Ectodermal cell (in vitro differentiated cells): ENCODE data around the gene SYNPO2.
"Not testable (repeated sequence)": the region's sequence is repeated elsewhere in the genome, so short reads cannot be mapped to it uniquely, and the experiment has no call there.

Experiments
- H3K27ac ChIP-seq: 2 replicates; pipeline ENCODE4 v1.7.0; 2013; ENCODE audit warnings: mild to moderate bottlenecking, low read depth, low read length; ENCODE audit not compliant: insufficient read depth, poor library complexity, severe bottlenecking
- H3K27me3 ChIP-seq: 2 replicates; pipeline ENCODE4 v1.7.0; 2013; ENCODE audit warnings: mild to moderate bottlenecking, low read length; ENCODE audit not compliant: insufficient read depth, control insufficient read depth, poor library complexity, severe bottlenecking
- H3K36me3 ChIP-seq: one replicate; pipeline ENCODE4 v1.7.0; 2013; ENCODE audit warnings: low read length; ENCODE audit not compliant: control insufficient read depth, insufficient read depth
- H3K4me1 ChIP-seq: one replicate; pipeline ENCODE4 v1.7.0; 2013; ENCODE audit warnings: low read length; ENCODE audit not compliant: control insufficient read depth, insufficient read depth
- H3K4me3 ChIP-seq: 2 replicates; pipeline ENCODE4 v1.7.0; 2013; ENCODE audit warnings: low read depth, low read length, control low read depth; ENCODE audit not compliant: insufficient read depth
- H3K9me3 ChIP-seq: 2 replicates; pipeline ENCODE4 v1.7.0; 2013; ENCODE audit warnings: mild to moderate bottlenecking, low read length, moderate library complexity; ENCODE audit not compliant: control insufficient read depth
- WGBS, 2 experiments: methylation state at CpG; one replicate each; pipeline ENCODE4 v1.1.7; 2013; ENCODE audit warnings: missing lambda C conversion rate in 2 of 2; 5-methylcytosine and 5-hydroxymethylcytosine counted together

Gene SYNPO2

GRCh38 chr4:119010221-119010620 is 121.6 kb downstream of the SYNPO2 start:
- not testable (repeated sequence) for H3K27me3 ChIP-seq, H3K9me3 ChIP-seq

DNA sequence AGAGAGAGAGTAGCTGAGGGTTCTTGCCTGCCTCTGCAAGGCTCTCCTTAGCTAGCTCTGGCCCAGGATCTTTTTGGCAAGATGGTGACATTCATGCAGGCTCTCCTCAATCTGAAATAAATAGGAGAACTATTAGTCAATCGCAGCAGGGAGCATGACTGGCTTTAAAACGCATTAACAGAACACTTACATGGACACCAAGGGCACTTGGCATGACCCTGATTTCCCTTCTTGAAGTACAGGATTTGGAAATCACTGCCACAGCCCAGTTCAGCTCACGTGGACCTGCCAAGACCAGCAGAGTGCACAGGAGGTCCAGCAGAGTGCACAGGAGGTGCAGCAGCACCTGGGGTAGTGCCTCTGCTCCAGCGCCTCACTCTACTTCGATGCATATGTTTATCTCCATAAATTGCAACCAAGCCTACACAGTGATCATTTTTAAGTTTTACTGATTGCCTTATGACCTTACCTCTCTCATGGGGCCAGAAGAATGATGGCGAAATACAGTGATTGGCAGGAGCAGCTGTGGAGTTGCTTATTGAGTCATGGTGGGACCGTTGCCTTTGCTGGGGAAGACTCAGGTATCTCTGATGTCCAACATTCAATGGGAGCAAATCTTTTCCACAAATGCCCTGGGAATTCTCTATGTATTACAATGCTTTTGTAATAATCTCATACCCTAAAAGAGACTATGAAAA is 122.4 kb downstream of the SYNPO2 start:
- H3K27me3 ChIP-seq, result no peaks in the 10 kb centered on the region
- H3K9me3 ChIP-seq, result no peaks in the 10 kb centered on the region
- H3K4me1 ChIP-seq, result no peaks in the 10 kb centered on the region
- no peak overlapping the region for H3K27ac ChIP-seq
- 90 to 94% methylated on average over 7 of the region's 7 CpGs for WGBS, 2 experiments
- H3K36me3 ChIP-seq, result no peaks in the 10 kb centered on the region
- no peak overlapping the region for H3K4me3 ChIP-seq

More at GRCh38 chr4:119010221-119010620, 121.6 kb downstream of the SYNPO2 start:
- not testable (repeated sequence) for H3K27ac ChIP-seq, H3K4me3 ChIP-seq, H3K4me1 ChIP-seq, H3K36me3 ChIP-seq
- 90 to 91% methylated on average over 2 of the region's 2 CpGs for WGBS, 2 experiments

GRCh38 chr4:119011607-119011988 is 122.9 kb downstream of the SYNPO2 start:
- Histone ChIP-seq H3K9me3 (no peaks in the 10 kb centered on the region), H3K36me3 (no peaks in the 10 kb centered on the region), H3K4me1 (no peaks in the 10 kb centered on the region), H3K4me3 (no peak overlapping the region), H3K27me3 (no peaks in the 10 kb centered on the region), H3K27ac (no peak overlapping the region)
- WGBS, 2 experiments, result 89 to 100% methylated on average over 1 of the region's 1 CpG

DNA sequence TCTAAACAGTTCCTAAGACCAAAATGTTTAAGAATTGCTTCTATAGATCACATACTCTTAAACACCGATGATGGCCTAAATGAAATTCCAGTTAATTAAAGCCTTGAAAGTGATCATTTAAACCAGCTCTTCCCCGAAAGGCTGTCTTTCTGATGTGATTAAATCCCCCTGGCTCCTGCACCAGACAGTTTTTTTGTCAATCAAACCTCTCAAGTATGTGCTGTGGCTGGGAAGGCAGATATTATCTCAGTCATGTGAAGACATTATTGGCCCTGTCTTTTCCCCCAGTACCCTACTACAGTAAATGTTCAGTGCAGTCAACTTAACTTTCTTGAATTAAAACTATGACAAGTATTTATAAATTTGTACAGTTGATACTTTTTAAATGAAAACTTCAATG is 126.0 kb downstream of the SYNPO2 start:
- no peaks in the 10 kb centered on the region for H3K4me1 ChIP-seq
- WGBS, 2 experiments, result 86 to 92% methylated on average over 2 of the region's 2 CpGs
- no peak overlapping the region for H3K27ac ChIP-seq
- H3K9me3 ChIP-seq, result no peaks in the 10 kb centered on the region
- H3K4me3 ChIP-seq, result no peak overlapping the region
- no peaks in the 10 kb centered on the region for H3K36me3 ChIP-seq
- no peaks in the 10 kb centered on the region for H3K27me3 ChIP-seq

GRCh38 chr4:119016636-119017035 is 128.0 kb downstream of the SYNPO2 start:
- Histone ChIP-seq H3K4me1 (no peaks in the 10 kb centered on the region), H3K36me3 (no peaks in the 10 kb centered on the region), H3K4me3 (no peak overlapping the region), H3K9me3 (no peaks in the 10 kb centered on the region), H3K27me3 (no peaks in the 10 kb centered on the region), H3K27ac (no peak overlapping the region)
- 73 to 77% methylated on average over 2 of the region's 2 CpGs for WGBS, 2 experiments

DNA sequence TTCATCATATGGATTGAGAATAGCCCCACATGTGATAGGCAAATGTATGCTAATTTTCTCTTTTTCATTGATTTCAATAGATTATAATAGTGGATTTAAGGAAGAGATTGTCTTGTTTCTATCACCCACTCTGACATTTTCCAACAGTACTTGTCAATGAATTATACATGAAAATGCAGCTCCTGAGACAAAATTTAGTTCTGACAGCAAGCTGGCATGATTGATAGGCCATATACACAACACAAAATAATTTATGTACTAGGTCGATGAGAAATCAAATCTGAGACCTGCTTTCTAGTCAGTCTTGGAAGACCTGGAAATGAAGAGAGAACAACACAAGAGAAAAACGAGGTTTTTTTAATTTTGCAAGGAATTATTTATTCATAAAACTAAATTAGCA is 129.0 kb downstream of the SYNPO2 start:
- H3K36me3 ChIP-seq, result no peaks in the 10 kb centered on the region
- H3K27me3 ChIP-seq, result no peaks in the 10 kb centered on the region
- H3K4me3 ChIP-seq, result no peak overlapping the region
- H3K27ac ChIP-seq, result no peak overlapping the region
- 88 to 94% methylated on average over 1 to 2 of the region's 2 CpGs for WGBS, 2 experiments
- H3K4me1 ChIP-seq, result no peaks in the 10 kb centered on the region
- H3K9me3 ChIP-seq, result no peaks in the 10 kb centered on the region

GRCh38 chr4:119020158-119020557 is 131.5 kb downstream of the SYNPO2 start:
- Histone ChIP-seq H3K9me3 (no peaks in the 10 kb centered on the region), H3K27ac (no peak overlapping the region), H3K4me1 (no peaks in the 10 kb centered on the region), H3K27me3 (no peaks in the 10 kb centered on the region), H3K36me3 (no peaks in the 10 kb centered on the region), H3K4me3 (no peak overlapping the region)
- 74 to 76% methylated on average over 1 of the region's 1 CpG for WGBS, 2 experiments

DNA sequence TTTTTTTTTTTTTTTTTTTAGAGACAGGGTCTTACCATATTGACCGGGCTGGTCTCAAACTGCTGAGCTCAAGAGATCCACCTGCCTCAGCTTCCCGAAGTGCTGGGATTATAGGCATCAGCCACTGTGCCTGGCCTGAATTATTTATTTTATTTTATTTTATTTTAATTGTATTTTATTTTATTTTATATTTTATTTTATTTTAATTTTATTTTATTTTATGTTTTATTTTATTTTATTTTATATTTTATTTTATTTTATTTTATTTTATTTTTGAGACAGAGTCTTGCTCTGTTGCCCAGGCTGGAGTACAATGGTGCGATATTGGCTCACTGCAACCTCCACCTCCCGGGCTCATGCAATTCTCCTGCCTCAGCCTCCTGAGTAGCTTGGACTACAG is 133.9 kb downstream of the SYNPO2 start:
- H3K36me3 ChIP-seq, H3K9me3 ChIP-seq, H3K4me3 ChIP-seq, H3K4me1 ChIP-seq, H3K27me3 ChIP-seq, H3K27ac ChIP-seq: not testable (repeated sequence)
- WGBS, 2 experiments, result 94 to 95% methylated on average over 4 of the region's 4 CpGs

DNA sequence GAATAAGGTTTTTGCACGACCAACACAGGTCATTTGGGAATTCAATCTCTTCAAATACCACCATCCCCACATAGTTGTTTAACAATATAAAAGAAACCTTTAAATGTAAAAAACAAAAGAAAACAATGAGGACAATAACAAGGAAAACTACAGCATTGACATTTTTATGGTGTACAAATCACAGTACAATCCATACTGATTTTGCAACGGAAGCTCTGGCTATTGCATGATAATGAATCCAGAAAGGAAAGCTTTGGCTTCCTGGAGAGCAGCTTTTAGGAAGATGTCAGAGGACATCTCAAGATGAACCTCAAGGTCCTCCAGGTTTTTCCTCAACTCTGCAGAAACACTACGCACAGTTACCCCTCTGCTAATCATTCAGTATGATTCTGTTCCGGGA is 135.4 kb downstream of the SYNPO2 start:
- H3K27me3 ChIP-seq, result no peaks in the 10 kb centered on the region
- no peak overlapping the region for H3K27ac ChIP-seq
- WGBS, 2 experiments, result 62 to 79% methylated on average over 4 of the region's 4 CpGs
- no peak overlapping the region for H3K4me3 ChIP-seq
- H3K4me1 ChIP-seq, result no peaks in the 10 kb centered on the region
- H3K9me3 ChIP-seq, result no peaks in the 10 kb centered on the region
- no peaks in the 10 kb centered on the region for H3K36me3 ChIP-seq

DNA sequence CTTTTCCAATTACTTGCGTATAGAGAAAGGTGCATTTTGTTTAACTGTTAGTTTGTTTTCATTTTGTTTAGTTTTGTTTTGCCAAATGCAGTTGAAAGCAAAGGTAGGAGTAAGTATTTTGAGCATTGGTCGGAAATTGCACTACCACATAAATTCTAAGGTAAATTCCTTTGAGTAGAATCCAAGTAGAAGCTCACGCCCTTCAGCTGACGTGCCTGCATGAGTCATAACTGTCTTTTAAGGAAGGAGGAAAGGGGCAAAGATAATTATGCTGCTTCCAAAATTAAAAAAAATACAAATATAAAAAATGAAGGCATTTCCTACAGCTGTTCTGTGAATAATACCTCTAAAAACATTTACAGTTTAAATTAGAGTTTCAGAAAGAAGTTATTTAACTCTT is 136.8 kb downstream of the SYNPO2 start:
- Histone ChIP-seq H3K27me3 (no peaks in the 10 kb centered on the region), H3K4me1 (no peaks in the 10 kb centered on the region), H3K9me3 (no peaks in the 10 kb centered on the region), H3K27ac (no peak overlapping the region), H3K36me3 (no peaks in the 10 kb centered on the region), H3K4me3 (no peak overlapping the region)
- WGBS, 2 experiments, result 94 to 97% methylated on average over 1 to 4 of the region's 4 CpGs
